ENCODE data around the gene CASKIN1. TPM values are rescaled to one million over a fixed set of nuclear protein-coding genes. Genes with fewer than 3 reads are reported as not detected.
A peak's percentile ranks its signal among the peaks of the same experiment; 100 is the strongest.

The CASKIN1 gene
- polyA plus RNA-seq, 10 donors, result 0.94 to 2.7 (median 1.5) TPM

DNA sequence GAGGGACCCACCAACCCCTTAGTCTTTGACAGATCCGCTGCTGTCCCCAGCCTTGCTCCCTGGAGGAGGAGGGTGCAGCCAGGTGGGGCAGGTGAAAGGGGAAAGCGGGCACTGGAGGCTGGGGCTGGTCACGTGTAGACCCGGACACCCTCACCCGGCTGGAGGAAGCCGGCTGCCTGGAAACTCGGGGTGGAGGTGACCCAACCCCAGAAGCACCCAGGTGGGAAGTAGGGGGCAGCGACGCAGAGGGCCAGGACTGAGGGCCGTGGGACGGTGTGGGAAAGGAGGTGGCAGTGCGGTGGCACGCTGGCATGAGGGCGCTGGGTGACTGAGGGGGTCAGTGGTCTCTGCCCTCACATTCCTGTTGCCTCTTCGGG lies 38.2 kb downstream of the CASKIN1 start:
- DNase-seq, result no peak

DNA sequence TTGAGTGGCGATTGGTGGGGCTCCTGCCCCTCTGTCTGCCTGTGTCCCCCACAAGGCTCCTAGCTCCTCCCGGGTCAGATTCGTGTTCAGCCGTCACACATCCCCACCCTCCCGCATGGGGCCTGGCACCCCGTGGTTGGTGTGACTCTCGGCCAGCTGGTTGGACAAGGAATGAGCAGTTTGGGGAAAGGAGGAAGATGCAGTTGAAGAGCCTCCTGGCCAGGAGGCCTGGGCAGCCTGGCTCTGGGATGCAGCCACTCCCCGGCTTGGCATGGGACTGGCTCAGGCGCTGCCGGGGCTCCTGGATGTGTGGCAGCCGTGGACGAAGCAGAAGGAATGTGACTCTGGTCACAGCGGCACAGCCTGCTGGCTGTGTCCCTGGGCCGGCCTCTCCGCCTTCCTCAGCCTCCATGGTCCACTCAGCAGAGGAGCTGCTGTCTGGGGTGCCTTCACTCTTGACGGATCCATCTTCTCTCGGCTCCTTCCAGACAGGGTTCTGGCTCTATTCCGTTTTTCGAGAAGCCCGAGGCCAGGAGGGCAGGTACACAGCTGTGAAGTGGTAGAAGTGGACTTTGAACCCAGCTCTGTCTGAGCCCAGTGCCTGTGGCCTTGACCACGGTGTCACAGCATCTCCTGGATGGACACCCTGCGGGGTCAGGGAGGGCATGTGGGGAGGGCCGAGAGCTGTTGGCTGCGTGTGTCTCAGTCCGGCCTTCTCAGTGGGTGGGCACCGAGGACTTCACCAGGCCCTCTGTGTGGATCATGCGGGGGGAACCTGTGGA lies 38.7 kb downstream of the CASKIN1 start:
- no peak for DNase-seq

DNA sequence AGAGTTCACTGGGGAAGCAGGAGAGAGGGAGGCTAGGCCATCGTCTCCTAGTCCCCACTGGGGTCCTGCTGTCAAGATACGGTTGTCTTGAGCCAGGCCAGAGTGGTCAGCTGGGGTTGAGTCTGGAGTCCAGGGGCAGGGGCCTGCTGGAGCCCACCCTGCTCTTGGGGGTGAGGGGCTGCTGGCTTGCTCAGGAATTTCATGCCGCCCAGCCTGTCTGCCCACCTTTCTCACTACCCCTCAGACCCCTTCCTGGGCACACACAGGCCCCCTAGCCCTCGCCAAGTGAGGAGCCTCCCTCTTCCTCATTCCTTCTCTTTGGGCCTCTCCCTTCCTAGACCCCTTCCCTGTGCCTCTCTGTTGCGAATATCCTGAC lies 39.6 kb downstream of the CASKIN1 start:
- DNase-seq, result no peak

DNA sequence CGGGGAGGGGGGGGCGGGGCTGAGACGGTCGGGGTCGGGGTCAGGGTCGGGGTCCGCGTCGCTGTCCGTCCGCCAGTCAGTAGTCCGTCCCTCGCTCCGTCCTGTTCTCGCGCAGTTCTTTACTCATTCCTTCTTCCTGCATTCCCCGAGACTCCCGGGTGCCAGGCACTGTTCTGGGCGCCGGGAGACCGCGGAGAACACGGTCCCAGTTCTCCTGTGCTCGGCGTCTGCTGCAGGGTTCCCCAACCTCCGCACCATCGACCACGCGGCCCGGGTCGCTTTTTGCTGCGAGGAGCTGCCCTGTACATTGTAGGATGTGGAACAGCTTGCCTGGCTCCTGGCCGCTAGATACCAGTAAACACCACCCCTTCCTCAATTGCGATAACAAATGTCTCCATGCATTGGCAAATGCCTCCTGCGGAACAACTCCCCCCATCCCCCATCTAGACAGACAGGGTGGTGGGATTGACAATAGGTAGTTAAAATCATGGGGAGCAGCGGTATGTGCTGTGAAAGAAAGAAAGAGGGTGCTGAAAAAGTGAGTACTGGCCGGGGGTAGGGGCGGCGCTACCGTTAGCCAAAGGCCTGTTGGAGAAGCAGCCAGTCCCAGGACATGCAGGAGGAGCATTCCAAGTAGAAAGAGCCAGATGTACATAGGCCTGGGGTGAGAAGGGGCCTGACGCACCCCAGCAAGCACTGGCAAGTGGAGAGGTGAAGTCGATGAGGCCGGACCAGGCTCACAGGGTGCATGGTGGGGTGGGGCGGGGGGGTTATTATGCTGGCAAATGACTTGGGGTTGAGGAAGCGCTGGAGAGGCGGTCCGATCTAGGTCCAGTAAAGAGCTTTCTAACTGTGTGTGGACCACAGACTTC lies 40.2 kb downstream of the CASKIN1 start:
- DNase-seq, result peak in 2 of 3 donors; percentile 65 to 88

DNA sequence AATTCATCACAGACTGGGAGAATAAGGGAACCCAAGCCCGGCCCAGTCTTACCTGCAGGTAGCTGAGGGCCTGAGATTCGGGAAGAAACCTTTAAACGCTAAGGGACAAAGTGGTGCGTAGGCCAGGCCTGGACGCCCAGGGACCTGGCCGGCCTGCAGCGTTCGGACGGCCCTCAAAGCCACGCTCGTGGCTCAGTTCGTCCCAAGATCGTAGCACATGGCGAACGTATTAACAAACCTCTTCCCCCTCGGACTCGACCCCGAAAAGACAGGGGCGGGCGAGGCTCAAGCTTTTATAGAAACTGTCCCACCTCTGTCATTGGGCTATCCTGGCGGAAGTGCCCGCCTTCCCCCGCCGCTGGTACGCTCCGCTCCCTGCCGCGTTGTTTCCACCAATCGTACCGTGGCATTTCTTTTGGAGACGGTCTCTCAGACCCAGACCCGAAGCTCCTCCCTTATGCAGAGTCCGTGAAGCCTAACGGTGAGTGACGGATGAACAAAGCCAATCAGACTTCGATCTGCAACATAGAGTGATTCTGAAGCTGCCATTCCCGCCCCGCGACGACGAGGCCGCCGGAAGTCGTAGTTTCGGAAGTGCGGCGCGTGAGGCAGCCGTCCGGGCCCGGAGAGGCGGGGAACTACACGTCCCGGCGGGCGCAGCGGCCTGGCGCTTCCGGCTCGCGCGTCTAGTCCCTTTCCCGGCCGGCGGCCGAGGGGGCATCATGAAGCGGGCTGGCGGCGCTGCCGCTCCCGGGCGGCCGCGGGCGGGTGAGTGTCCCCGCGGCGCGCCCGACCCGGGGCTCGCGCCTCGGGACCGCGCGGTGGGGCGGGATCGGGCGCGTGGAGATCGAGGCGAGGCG lies 41.1 kb downstream of the CASKIN1 start, which contains the start of gene TRAF7:
TSS of gene TRAF7 (plus strand) at position 692 of the 860 bp plus-strand sequence. CDS start 8,139 bp downstream, outside the sequence.
- peak; percentile 100 for DNase-seq

DNA sequence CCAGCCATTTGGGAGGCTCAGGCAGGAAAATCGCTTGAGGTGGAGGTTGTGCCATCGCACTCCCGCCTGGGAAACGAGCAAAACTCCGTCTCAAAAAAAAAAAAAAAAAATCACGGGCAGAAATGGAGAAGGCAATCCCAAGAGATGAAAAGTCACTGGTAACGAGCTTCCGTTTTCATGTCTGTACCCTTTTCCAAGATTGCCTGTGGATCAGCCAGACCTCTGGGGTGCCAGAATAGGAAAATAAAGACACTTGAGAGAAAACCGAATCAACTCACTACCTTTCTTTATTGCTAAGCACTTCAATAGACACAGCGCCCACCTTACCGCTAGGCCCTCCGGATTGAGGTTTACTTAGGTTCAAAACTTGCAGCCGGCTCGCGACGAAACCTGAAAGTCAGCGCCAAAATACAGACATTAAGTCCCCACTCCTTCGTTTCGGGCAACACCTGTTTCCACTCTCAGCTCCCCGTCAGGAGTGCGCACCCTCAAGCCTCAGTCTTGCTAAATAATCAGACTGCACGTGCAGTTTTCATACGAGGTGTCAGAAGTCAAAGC lies 41.8 kb downstream of the CASKIN1 start:
- DNase-seq, result no peak

DNA sequence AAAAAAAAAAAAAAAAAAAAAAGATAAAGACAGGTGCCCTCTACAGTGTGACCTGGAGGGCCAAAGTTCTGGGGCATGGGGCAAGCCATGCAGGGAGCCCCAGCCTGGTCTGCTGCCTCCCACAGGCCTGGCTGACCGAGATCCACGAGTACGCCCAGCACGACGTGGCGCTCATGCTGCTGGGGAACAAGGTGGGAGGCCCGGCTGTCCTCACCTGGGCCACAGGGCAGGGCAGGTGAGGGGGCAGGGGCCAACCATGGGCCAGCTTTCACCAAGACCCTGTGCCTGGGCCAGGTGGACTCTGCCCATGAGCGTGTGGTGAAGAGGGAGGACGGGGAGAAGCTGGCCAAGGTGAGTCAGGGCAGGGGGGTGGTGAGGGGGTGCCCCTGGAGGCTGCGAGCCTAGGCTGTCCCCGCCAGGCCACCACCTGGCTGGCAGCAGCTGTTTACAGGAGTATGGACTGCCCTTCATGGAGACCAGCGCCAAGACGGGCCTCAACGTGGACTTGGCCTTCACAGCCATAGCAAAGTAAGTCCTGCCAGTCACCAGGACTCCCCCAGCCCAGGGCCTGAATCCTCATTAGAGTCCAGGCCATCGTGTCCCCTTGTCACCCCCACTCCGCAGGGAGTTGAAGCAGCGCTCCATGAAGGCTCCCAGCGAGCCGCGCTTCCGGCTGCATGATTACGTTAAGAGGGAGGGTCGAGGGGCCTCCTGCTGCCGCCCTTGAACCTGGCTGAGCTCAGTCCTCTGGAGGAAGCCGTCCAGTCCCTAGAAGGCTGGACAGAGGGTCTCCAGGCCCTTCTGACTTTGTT lies 43.5 kb downstream of the CASKIN1 start:
- no peak for DNase-seq

DNA sequence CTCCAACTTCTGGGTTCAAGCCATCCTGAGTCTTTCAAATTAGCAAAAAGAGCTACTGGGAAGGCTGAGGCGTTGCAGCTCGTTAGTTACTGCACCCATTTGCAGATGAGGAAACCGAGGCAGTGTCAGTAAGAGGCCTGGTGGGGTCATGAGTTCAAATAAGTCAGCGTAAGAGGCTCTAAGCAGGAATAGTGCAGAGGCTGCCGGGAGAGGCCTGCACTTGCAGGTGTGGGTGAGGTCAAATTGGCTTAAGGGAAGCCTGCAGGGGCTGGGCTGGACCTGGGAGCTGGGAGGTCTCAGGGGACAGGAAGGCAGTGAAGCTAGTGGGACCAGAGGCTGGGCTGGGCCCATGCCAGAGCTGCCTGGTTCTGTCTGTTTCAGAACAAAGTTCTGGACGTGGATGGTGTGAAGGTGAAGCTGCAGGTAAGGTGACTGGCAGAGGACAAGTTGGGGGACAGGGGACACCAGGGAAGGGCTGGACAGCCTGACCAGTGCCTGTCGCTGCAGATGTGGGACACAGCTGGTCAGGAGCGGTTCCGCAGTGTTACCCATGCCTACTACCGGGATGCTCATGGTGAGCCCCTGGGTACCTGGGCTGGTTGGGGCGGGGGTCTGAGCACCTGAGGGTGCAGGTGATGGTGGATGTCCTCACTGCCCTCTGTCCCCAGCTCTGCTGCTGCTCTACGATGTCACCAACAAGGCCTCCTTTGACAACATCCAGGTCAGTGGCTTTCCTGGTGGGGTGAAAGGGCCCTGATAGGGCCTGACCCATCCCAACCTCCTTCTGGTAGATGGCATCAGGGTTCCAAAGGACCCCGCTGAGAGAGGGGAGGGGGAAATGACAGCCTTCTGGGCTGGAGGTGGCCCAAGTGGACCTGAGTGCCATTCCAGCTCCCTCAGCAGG lies 45.0 kb downstream of the CASKIN1 start:
- DNase-seq, result no peak

DNA sequence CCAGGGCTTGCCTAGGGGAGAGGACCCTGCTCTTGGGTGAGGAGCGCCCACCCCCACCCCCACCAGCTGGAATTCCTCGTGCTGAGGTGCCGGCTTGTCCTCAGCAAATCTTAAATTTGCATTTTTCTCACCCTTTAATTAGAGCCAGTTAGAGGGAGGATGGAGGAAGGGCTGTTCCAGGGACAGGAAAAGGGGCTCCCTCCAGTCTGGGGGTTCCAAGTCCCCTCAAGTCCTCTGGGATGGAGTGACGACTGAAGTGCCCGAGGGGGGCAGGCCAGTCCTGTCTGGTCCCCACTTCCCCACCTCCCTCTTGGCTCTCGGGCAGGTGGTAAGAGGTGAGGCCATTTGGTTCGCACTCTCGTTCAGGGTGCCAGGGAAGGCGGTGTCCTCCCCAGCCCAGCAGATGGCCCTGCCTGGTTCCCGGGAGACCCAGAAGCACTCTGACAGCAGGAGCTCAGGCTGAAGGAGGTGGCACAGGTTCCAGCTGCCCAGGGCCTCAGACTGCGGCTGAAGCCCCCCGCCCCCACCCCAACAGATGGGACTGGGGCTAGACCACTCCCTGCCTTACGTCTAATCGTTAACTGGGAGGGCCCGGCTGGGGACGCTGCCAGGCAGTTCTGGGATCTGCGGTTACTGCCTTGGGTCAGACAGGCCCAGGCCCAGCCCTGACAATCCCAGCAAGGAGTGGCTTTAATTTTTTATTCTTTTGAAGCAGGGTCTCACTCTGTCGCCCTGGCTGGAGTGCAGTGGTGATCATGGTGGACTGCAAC lies 45.8 kb downstream of the CASKIN1 start:
- no peak for DNase-seq

DNA sequence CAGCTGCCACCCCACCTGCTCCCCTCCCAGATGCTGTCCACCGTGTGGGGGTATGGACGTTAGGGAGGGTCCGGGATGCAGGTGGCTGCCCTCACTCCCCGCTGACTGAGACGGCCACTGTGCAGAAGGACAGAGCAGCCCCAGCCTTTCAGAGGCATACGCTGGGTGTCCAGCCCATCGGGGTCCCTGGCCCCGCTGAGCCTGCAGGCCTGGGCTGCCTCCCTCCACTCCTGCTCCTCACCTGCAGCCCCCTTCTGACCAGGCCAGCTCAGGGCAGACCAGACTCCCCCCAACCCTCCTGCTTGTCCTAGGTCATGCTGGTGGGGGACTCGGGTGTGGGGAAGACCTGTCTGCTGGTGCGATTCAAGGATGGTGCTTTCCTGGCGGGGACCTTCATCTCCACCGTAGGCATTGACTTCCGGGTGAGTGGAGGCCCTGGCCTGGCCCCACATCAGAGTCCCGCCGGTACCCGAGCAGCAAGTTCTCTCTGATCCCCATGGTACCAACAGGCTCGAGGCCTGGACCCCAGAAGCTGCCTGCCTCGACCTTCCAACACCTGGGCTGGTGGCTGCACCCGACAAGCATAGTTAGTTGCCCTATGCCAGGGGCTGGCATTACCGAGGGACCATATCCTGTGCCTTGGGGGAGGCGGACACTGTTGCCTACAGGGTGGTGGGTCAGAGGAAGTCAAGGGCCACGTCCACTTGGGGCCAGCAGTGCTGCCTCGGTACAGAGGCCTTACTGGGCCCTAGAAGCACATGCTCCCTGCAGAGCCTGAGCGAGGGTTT lies 46.6 kb downstream of the CASKIN1 start:
- no peak for DNase-seq

DNA sequence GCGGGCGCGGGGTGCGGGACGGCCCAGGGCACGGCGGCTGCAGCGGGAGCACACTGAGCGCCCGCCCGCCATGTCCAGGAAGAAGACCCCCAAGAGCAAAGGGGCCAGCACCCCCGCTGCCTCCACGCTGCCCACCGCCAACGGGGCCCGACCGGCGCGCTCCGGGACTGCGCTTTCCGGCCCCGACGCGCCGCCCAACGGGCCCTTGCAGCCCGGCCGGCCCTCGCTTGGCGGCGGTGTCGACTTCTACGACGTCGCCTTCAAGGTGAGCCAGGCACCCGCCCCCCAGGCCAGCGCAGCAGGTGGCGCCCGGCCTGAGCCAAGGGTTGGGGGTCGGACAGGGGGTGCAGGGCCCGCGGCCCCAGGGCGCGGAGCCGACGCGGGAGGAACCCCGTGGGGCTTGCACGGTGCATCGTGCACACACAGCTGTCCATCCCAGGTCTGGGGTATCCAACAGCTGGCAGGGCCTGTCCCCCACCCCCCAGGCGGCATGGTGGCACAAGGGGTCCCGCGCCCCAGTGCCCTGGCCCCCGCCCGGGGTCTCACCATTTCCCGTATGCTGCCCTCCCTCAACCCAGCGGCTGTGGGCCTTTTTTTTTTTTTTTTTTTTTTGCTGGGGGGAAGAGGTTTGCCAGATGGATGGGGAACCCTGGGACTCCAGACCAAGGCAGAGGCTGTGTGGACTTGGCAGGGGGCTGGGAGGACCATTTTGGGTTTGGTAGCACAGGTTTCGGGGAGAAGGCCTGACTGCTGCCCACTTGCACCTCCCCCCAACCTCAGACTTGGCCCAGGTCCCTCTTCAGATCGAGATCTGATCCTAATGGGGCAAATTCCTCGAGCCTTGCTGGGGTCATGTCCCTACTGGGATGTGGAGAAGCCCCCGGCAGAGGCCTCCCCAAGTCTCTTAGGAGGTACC lies 47.4 kb downstream of the CASKIN1 start:
- DNase-seq, result peak in 1 of 3 donors; percentile 60

DNA sequence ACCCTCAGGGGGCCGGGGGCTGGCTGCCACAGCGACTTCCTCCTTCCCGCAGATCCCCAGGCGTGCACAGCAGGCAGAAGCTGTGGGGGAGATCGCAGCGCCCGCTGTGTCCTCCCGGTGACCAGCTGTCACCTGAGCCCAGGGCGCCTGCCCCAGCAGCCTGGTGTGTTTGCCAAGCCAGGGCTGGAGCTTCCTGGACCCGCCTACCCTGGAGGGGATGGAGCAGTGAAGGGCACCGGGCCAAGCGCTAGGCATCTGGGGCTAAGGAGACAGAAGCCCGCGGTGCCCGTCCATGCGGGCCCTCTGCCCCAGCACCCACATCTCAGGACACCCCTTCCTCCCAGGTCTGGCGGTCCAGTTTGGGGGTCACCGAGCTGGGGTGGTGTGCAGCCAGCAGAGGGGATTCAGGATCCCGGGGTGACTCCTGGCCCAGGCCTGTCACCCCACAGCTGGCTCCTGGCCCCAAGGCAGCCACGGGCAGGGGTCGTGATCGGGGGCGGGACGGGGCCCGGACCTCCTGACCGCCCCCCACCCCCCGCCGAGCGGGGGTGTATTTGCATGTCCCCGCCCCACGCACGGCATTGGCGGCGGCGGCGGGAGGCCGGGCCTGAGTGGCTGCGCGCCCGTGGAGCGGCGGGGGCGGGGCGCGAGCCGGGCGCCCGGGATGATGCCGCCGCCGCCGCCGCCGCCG lies 48.3 kb downstream of the CASKIN1 start, which contains the start of gene RAB26:
TSS of gene RAB26 (plus strand) at position 645 of the 691 bp plus-strand sequence. CDS start 159 bp downstream, outside the sequence.
- peak in 2 of 3 donors; percentile 75 to 83 for DNase-seq

DNA sequence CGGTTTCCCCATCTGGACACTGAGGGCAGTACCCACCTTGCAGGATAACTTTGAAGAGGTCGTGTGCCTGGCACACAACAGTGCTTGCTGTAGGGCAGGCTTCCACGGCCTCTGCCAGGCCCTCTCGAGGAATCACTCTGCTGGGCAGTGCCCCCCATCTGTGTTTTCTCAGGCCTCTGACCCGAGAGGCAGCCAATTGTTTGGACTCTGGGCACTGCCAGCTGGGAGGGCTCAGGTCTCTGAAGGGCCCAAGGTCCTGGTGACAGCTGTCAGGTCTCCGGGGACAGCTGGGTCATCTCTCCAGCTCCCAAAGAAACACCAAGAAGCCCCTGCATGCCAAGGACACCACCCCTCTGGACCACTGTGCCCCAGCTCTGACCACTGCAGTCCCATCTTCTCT lies 49.0 kb downstream of the CASKIN1 start:
- DNase-seq, result no peak

DNA sequence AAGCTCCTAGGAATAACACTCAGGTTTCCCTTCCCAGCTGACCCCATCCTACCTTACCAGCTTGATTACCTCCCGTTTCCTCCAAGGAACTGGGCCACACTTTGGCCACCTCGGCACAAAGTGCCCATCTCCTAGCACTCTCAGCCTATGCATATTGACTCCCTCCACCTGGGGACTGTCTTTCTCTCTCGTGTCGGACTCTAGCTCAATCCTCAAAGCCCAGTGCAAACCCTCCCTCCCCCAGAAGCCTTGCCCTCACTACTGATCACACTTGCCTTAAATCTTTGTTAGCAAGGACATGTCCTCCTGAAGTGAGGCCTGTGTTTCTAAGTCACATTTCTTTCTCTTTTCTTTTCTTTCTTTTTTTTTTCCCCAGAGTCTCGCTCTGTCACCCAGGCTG lies 50.6 kb downstream of the CASKIN1 start:
- DNase-seq, result no peak

DNA sequence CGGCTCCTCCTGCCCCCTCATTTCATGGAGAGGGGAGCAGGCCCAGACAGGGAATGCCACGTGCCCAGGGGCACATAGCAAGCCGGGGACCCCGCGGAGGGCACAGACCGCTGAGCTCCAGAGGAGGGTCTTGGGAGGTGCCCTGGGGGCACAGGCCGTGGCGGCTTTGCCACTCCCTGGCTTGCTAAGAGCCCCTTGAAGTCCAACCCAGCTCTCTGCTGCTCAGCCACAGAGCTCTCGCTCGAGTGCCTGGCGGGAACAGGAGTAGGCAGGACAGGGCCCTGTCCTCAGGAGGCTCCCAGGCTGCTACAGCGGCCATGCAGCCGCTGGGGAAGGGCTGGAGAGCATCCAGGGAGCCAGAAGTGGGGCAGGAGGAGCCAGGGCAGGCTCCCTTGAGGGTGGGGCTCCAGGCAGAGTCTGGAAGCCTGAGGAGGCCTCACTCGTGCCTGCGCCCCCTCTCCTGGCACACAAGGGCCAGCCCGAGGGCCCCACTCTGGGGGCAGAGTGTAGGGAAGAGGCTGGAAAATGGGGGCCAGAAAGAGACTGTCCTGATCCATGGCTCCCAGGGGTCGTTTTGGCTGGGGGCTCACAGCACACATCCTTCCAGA lies 52.4 kb downstream of the CASKIN1 start:
- no peak for DNase-seq
